T-helper 2 cell treated with Interferon-gamma antibody and Interleukin-4, amounts not matched to agents 100 ng/mL and 5 ng/mL, for 36 hours (primary cell): ENCODE measurements around the gene GFI1. TPM values are rescaled to one million over a fixed set of nuclear protein-coding genes. Genes with fewer than 3 reads are reported as not detected.
"Not testable (repeated sequence)": the region's sequence is repeated elsewhere in the genome, so short reads cannot be mapped to it uniquely, and the experiment has no call there.

ENCODE experiments used
- intact Hi-C: fragments of 100-400 bp; cut with micrococcal nuclease; formaldehyde crosslinking; loops from one replicate; pipeline ENCODE4 v1.15.1; 2023
- total RNA-seq: library from RNA; stranded (reverse); gene quantifications from 2 replicates; pipeline ENCODE4 v1.2.3, GENCODE V29; 2022

GFI1 gene
- 87.5 and 92.9 TPM in 2 replicates for total RNA-seq

- intact Hi-C loops: loop anchor here (1.0 to 10.0 kb wide), 10 partner anchors 52 to 982 kb away; partner anchors contain the start of genes CCDC18, CDC7, DIPK1A and RPL5
Observed at GRCh38 chr1:92486251-92487077, at the start of gene GFI1. TSS of gene GFI1 (minus strand) at chr1:92486925. CDS start at chr1:92483487, 3,438 bp downstream.

- intact Hi-C loops: loop anchor here (10.0 kb wide), 1 partner anchor 978 kb away; no protein-coding TSS in a partner anchor
Observed at GRCh38 chr1:92532371-92532770, 45.6 kb upstream of the GFI1 start.

GRCh38 chr1:92531939-92532338, 45.2 kb upstream of the GFI1 start:
- intact Hi-C loops: loop anchor here (10.0 kb wide), 1 partner anchor 977 kb away; no protein-coding TSS in a partner anchor

GRCh38 chr1:92527670-92528069, 40.9 kb upstream of the GFI1 start:
- intact Hi-C loops: no loop called here

GRCh38 chr1:92524944-92525590, 38.3 kb upstream of the GFI1 start:
- intact Hi-C loops: not testable (repeated sequence)

- intact Hi-C loops: no loop called here
Observed at GRCh38 chr1:92519043-92519442, 32.3 kb upstream of the GFI1 start.

- intact Hi-C loops: no loop called here
Observed at GRCh38 chr1:92516574-92516973, 29.8 kb upstream of the GFI1 start.

GRCh38 chr1:92515796-92516201, 29.1 kb upstream of the GFI1 start:
- intact Hi-C loops: no loop called here

GRCh38 chr1:92511541-92511940, 24.8 kb upstream of the GFI1 start:
- intact Hi-C loops: no loop called here

- intact Hi-C loops: no loop called here
Observed at GRCh38 chr1:92509619-92510018, 22.9 kb upstream of the GFI1 start.

- intact Hi-C loops: no loop called here
Observed at GRCh38 chr1:92505015-92505692, 18.4 kb upstream of the GFI1 start.

GRCh38 chr1:92504291-92505014, 17.7 kb upstream of the GFI1 start:
- intact Hi-C loops: no loop called here

GRCh38 chr1:92503926-92504285, 17.2 kb upstream of the GFI1 start:
- intact Hi-C loops: loop anchor here (2.0 kb wide), 1 partner anchor 19 kb away; no protein-coding TSS in a partner anchor

GRCh38 chr1:92503043-92503925, 16.6 kb upstream of the GFI1 start:
- intact Hi-C loops: loop anchor here (2.0 kb wide), 1 partner anchor 20 kb away; no protein-coding TSS in a partner anchor

- intact Hi-C loops: loop anchor here (2.0 kb wide), 1 partner anchor 21 kb away; no protein-coding TSS in a partner anchor
Observed at GRCh38 chr1:92502247-92502646, 15.5 kb upstream of the GFI1 start.

- intact Hi-C loops: no loop called here
Observed at GRCh38 chr1:92500552-92500951, 13.8 kb upstream of the GFI1 start.

- intact Hi-C loops: no loop called here
Observed at GRCh38 chr1:92495392-92496063, 8.8 kb upstream of the GFI1 start.

- intact Hi-C loops: no loop called here
Observed at GRCh38 chr1:92494485-92495141, 7.9 kb upstream of the GFI1 start.

- intact Hi-C loops: no loop called here
Observed at GRCh38 chr1:92493139-92493538, 6.4 kb upstream of the GFI1 start.
